Epithelial cell of prostate (primary cell): Measurements from ENCODE around the gene STX17.

Experiments used
- DNase-seq: peaks from one replicate; pipeline ENCODE4 v3.0.0-alpha.2; 2011; ENCODE audit warnings: low read depth, low spot score
- H3K27ac ChIP-seq: fragments of 450-650 bp; 2 replicates; pipeline ENCODE4 v1.5.1; 2017; ENCODE audit warnings: mild to moderate bottlenecking

The STX17 gene

DNA sequence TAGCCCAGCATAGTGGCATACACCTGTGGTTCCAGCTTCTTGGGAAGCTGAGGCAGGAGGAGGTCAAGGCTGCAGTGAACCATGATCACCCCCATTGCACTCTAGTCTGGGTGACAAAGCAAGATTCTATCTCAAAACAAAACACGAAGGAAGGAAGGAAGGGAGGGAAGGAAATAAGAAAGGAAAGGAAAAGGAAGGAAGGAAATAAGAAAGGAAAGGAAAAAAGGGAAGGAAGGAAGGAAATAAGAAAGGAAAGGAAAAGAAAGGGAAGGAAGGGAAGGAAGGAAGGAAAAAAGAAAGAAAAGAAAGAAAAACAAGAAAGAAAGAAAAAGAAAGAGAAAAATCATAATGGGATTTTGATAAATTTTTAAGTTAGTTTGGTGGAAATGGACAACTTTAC lies 3.1 kb upstream of the STX17 start:
- no peak overlapping the region for H3K27ac ChIP-seq
- no peak for DNase-seq

DNA sequence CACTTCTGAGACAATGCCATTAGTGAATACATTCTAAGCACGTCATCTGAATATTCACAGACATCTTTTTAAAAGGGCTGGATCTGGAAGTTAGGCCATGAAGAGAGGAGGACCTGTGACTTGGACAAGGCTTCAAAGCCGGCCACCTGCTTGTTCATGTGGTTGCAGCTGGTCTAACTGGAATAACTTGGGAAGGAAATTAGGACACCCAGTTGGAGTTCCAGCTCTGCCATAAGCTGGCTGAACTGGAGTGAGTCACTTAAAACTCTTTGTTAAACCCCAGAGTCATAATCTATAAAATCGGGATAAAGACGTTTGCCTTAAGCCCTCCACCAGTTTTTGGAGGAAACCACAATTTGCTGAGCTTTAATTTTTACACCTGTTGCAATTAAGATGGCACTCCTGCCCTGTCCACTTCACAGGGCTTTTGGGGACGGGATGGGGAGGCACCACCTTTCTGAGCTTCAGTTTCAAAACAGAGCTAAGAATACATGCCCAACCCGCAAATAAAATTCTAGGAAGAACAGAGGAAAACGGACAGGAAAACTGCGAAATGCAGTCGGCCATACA lies 536 bp upstream of the STX17 start:
- H3K27ac ChIP-seq, result peak overlapping the region; percentile 74
- peak; percentile 34 for DNase-seq

DNA sequence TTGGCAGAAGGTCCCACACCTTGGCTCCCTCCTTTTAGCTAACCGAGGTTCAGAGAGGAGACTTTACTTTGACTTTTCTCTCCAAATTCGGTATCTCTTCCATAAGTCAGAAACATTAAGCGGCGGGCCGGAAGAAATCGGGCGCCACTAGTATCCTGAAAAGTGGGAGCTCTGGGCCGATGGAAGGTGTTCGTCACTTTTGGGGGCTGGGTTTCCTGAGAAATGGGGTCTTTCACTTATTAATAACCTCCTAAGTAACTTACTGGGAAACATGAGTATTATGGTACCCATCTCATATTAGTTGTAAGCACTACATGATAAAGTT lies 716 bp downstream of the STX17 start:
- H3K27ac ChIP-seq, result peak overlapping the region; percentile 74
- DNase-seq, result no peak

DNA sequence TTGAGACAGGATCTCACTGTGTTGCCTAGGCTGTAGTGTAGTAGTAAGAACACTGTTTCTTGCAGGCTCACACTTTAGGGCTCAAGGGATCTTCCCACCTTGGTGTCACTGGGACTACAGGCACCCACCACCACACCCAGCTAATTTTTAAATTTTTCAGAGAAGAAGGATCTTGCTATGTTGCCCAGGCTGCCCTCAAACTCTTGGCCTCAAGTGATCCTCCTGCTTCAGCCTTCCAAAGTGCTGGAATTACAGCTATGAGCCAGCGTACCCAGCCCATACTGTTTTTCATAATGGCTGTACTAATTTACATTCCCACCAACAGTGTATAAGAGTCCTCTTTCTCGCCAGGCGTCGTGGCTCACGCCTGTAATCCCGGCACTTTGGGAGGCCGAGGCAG lies 5.1 kb downstream of the STX17 start:
- H3K27ac ChIP-seq, result no peak overlapping the region
- DNase-seq, result no peak

DNA sequence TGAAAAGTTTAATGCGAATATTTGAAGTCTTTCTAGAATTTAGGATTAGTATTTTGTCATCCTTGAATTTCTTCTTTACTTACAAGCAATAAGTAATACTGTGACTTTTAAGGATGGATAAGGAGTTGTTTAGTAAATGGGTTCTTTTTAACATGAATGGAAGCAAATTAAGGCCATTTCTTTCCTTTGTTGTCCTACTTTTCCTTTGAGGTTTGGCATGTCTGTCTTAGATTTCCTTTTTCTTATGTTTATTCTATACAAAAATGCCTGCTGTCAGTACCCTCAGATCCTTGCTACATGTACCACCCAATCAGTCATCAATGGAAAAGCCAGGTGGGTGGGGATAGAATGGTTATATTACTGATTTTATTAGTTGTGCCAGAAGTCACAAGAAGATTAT lies 10.2 kb downstream of the STX17 start:
- no peak for DNase-seq
- H3K27ac ChIP-seq, result no peak overlapping the region

DNA sequence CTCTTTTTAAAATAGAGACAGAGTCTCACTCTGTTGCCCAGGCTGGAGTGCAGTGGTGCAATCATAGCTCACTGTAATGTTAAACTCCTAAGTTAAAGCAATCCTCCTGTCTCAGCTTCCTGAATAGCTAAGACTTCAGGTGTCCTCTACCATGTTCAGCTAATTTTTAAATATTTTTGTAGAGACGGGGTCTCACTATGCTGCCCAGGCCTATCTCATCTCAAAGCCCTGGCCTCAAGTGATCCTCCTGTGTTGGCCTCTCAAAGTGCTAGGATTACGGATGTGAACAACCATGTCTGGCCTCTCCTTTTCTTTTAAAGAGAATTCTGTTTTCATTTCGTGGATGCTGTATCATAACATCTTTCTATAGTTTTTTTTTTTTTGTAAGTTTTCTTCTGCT lies 11.7 kb downstream of the STX17 start:
- no peak overlapping the region for H3K27ac ChIP-seq
- DNase-seq, result no peak

DNA sequence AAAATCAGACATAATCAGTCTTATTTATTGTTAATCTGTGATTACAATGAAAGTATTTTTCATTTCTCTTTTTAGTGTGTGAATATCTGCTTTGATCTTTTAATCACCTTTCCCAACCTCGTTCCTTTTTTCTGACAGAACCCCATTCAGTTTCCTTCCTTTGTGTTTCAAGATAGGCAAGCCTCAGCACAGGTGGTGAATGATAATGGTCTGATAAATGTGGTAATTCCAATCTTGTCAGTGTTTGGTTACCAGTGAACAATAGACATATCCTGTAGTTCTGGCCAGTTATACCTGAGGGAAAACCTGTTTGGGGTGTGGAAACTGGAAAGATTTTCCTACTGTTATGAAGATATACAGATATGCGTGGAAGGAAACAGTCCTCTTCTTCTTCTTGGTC lies 13.5 kb downstream of the STX17 start:
- DNase-seq, result no peak
- no peak overlapping the region for H3K27ac ChIP-seq

DNA sequence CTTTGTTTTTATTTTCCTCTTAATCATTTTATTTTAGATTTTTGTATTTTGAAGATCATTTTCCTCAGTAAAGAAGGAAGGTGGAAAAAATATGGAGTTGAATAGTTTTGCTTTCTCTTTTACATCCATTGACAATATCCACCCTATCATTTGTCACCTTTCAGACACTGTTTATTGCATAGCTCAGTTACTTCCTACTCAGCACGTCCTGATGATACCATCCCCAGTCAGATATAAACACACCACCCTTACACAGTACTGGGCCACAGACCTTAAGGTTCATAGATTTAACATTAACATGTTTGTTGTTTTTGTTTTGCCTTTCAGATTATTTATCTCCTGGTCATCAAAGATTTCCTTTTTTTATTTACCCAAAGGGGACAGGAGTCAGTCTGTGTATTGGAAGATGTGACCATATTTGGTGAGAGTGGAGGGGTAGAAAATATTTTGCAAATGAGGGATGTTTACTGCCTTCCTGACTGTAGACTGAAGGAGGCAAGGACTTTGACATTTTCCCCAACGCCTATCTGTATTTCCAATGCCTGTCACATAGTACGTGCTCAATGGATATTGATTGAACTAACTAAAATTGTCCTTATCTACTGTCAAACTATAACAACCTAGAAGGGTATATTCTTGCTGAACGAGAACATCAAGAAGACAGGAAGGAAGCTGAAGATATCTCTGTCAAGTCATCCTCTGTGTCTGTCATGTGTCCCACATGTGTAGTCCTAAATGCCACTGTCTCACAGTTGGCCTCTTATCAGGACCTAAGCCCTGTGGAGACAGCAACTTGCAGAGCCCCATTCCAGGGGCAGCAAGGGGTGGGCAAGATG lies 15.6 kb downstream of the STX17 start:
- DNase-seq, result no peak
- H3K27ac ChIP-seq, result no peak overlapping the region

DNA sequence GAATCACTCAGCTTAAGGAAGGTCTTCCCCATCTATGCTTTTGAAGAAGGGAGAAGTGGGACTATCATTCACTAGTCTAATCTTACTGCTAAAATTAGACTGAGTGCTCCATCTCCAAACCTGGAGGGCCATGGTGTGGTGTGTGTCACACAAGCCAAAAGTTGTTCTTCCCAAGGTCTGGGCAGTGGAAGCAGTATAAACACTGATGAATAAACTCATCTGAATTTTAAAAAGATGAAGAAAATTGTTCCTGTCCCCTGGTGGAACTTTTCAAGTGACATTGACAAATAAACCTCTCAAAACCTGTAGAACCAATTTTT lies 16.2 kb downstream of the STX17 start:
- H3K27ac ChIP-seq, result no peak overlapping the region
- DNase-seq, result no peak

DNA sequence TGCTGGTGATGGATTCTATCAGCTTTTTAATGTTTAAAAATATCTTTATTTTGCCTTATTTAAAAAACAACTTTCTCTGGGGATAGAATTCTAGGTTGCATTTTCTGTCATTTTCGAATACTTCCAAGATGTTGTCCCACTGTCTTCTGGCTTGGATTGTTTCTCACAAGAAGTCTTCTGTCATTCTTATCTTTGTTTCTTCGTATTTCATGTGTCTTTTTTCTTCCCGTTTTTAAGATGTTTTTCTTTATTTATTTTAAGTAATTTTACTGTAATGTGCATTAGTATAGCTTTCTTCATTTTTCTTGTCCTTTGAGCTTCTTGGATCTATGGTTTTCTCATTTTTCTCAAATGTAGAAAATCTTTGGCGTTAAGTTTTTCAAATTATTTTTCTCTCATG lies 19.1 kb downstream of the STX17 start:
- H3K27ac ChIP-seq, result no peak overlapping the region
- DNase-seq, result no peak

DNA sequence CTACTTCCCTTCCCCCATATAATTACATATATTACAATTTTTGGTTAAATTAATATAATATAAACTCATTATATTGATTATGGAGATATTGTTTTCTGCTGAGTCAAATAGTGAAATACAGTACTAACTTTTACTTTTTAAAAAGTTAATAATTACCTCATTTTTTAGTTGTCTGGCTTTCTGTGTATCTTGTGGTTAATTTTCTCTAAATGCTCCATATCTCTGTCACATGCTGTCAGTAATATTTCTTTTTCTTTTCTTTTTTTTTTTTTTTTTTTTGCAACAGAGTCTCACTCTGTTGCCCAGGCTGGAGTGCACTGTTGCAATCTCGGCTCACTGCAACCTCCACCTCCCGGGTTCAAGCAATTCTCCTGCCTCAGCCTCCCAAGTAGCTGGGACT lies 23.2 kb downstream of the STX17 start:
- H3K27ac ChIP-seq, result no peak overlapping the region
- DNase-seq, result no peak

DNA sequence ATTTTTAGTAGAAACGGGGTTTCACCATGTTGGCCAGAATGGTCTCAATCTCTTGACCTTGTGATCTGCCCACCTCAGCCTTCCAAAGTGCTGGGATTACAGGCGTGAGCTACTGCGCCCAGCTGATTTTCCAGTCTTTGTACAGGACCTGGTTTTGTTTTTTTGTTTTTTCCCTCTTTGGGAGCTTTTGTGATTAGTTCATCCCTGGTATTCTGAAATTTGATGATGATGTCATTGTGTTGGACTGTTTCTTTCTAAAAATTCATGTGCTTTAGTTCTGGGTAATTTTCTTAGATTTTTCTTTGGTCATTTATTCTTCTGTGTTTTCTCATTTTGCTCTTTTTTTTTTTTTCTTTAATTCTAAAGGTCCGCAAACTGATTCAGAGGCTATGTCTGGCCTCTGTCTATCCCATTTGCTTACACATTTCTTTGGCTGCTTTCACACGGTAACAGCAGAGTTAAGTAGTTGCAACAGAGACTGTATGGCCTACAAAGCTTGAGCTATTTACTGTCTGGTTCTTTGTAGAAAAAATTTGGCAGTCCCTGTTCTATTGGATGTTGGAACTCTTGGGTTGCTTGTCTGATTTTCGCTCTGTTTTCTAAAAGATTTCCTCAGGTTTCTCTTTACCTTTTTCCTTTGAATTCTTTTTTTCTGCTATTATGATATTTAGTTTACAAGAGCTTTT lies 24.8 kb downstream of the STX17 start:
- no peak overlapping the region for H3K27ac ChIP-seq
- no peak for DNase-seq

DNA sequence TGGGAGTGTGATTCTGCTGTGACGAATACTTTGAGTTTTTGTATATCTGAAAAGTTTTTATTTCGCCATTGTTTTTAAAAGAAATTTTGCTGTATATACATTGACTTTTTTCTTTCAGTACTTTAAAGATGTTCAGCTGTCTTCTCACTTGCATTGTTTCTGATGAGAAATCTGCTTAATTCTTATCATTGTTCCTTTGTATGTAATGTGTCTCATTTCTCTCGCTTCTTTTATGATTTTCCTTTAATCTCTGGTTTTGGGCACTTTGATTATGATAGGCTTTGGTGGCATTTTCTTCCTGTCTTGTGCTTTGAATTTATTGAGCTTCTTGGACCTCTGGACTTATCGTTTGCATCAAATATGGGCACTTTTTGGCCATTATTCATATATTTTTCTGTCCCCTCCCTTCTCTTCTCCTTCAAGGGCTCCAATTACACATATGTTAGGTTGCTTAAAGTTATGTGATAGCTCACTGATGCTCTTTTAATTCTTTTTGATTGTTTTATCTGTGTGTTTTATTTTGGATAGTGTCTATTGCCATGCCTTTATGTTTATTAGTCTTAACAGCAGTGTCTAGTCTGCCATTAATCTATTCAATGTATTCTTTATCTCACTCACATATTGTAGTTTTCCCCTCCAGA lies 30.6 kb downstream of the STX17 start:
- no peak overlapping the region for H3K27ac ChIP-seq
- no peak for DNase-seq

DNA sequence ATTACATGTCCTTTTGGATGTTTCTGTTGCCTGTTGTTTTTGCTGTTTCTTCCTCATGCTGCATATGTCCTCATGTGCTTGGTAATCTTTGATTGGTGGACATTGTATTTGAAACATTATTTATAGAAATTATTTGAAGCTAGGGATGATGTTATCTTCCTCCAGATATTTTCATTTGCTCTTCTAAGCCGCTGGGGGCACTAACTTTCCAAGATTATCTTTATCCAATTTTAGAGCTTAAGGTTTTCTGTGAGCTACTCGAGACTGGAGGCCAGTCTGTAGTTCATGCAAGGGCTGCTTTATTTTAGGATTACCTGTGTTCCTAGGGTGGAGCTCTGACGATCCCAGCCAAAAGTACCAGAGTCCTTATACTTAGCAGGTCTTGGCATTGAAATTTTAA lies 40.9 kb downstream of the STX17 start:
- DNase-seq, result no peak
- H3K27ac ChIP-seq, result no peak overlapping the region

DNA sequence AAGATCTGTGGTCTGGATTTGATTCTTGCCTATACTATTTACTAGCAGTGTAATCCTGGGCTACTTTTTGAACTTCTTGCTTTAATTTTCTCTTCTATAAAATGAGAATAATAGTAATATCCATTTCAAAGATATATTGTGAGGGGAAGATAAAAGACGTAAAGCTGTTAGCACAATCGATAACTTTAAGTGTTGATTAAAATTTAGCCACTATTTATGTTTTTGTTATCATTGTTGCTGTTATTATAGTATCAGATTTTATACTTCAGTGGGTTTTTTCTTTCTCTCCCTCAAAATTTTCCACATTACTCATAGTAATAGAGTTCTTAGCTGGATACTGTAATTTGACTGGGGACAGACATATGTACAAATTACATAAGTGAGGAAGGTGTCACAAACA lies 42.0 kb downstream of the STX17 start:
- no peak overlapping the region for H3K27ac ChIP-seq
- DNase-seq, result no peak

DNA sequence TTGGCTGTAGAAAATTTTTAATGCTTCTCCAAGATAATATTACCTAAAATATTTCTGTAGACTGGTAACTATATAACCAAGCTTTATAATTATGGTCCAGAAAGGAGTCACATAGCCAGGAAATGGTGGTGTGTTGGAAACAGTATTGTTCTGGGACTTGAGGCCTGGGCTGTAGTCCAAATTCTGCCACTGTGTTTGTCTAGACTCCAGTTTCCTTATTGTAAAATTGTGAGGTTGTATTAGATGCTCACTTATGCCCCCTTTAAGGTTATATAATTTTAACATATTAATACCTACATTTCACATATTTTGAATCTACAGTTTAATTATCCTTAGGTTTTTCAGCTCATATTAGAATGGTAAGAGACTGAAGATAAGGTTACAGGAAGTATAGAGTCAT lies 42.4 kb downstream of the STX17 start:
- DNase-seq, result no peak
- H3K27ac ChIP-seq, result no peak overlapping the region

DNA sequence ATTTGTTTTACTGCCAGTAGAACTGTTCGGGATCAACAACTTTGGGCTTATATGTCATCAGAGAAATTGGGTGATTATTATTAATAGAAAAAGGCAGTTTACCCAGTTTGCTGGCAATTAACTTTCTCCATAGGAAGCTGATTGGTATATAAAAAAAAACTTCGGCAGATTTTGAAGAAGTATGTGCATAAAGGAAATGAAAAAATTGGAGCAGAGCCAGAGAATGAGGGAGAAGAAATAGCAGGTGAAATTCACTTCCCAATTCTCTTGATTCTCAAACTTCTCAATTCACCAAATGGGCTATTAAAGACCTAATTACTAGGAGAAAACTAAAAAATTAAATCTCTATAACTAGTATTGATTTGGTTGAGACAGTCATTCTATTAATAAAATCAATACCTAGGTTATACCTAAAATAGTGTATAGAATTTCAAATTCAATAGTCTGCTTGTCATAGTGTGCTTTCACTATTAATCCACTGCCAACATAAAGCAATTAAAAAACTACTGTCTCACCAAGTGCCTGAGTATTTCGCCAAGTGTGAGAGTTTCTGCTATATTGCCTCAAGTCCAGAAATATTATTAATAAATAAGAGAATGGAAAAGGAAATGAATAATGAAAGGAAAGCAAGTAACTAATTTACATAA lies 47.5 kb downstream of the STX17 start:
- no peak overlapping the region for H3K27ac ChIP-seq
- DNase-seq, result no peak

DNA sequence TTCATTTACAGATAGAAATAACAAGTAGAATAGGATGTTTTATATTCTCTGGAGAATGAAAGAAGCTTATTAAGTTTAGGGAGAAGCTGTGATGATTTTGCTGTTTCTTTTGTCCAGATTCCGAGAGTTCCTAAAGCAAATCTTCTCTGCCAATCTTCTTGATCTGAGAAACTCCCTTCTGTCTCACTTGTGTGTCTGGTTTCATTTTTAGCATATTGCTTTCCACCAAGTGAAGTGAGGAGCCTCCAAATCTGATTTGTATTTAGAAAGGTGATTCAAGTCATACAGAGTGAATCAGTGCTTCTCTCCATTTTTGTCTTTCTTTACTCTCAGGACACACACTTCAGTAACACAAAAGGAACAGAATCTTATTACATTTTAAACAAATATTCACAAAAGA lies 48.4 kb downstream of the STX17 start:
- DNase-seq, result no peak

DNA sequence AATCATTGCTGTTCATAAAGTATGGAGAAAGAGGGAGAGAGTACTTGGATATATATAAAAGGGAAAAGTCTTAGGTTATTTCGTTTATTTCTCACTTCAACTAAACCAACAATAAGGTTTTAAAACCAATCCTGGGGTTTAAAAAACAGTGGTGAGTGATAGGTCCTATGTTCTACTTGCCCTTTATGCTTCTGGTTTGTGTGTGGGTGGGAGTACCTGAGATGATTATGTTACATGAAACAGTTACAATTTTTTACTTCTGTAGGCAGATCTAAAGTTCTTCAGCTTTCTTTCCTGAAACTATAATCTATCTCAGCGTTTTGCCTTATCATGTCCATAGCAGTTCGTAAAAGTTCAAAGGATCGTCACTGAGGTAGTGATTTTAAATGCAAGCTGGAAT lies 49.2 kb downstream of the STX17 start:
- H3K27ac ChIP-seq, result no peak overlapping the region
- no peak for DNase-seq

More for the DNA sequence above, 48.4 kb downstream of the STX17 start:
- no peak overlapping the region for H3K27ac ChIP-seq

DNA sequence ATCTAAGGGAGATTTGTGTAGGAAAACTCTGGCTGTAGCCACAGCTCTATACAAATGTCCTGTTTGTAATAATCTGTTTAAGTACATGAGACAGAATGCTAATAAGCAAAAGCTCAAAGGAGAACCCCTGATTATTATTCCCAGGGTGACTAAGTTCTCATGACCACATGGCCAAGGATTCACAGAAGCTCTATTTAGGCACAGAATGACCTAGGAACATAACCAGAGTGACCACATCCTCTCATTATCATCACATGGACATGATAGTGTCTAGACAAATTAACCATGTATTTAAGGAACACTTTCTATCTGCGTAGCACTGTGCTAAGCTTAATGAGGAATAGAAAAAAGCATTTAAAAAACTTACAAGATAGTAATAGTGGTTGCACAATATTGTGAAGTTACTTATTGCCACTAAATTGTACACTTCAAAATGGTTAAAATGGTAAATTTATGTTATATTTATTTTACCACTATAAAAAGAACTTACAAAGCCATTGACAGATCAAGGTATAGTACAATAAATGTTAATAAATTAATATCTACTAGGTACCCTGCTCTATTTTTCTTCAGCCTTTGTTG lies 56.3 kb downstream of the STX17 start:
- no peak for DNase-seq

DNA sequence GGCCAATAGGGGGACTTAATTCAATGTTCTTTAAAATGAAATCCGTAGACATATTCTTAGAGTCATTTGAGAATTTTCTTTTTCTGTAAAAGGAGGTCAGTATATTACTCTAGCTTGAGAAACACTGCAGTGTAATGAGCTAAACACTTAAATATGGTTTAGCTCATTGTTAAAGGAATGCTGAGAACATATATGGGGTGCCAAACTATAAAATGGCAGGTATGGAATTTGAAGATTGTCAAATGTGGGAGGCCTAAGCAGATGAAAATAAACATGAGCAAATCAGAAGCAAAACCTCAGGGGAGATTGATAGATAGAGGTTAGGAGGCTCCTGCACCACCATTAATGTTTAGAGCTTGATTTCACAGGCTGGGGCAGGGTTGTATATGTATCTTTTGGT lies 57.9 kb downstream of the STX17 start:
- H3K27ac ChIP-seq, result no peak overlapping the region
- no peak for DNase-seq

More for the DNA sequence above, 56.3 kb downstream of the STX17 start:
- no peak overlapping the region for H3K27ac ChIP-seq
